Measurements from ENCODE around the gene ANAPC16. TPM values are rescaled to one million over a fixed set of nuclear protein-coding genes. Genes with fewer than 3 reads are reported as not detected.

Gene ANAPC16
- total RNA-seq, 2 experiments from 2014 or later: 94.6 to 101 TPM

GRCh38 chr10:72274730-72275350, 59.0 kb downstream of the ANAPC16 start:
- CTCF ChIA-PET: interaction anchor here (0.7 to 11.4 kb wide), 32 partner anchors 8 to 226 kb away, joined by 3 to 164 read pairs (median 6); no protein-coding TSS in a partner anchor
- peaks cover 43% of the 10 kb centered on the region for H3K4me1 Mint-ChIP-seq (ENCODE audit: low read depth)

GRCh38 chr10:72275351-72276012, 59.7 kb downstream of the ANAPC16 start:
- POLR2A ChIA-PET: interaction anchor here (1.0 to 13.5 kb wide), 22 partner anchors 9 to 228 kb away, joined by 3 to 290 read pairs (median 8); partner anchors contain the start of genes ANAPC16 and ASCC1

More at GRCh38 chr10:72274730-72275350, 59.0 kb downstream of the ANAPC16 start:
- peak; percentile 60 for TF ChIP-seq CTCF (IDR thresholded peaks at IDR 0.05)
- no peak for ATAC-seq
- Mint-ChIP-seq H3K27ac (peak overlapping the region; percentile 97), H3K36me3 (ENCODE audit: low read depth) (peaks cover 37% of the 10 kb centered on the region), H3K27me3 (no peaks in the 10 kb centered on the region), H3K9me3 (no peaks in the 10 kb centered on the region), H3K4me3 (peak overlapping the region; percentile 100)
- POLR2A ChIA-PET: interaction anchor here (0.7 to 13.5 kb wide), 24 partner anchors 8 to 227 kb away, joined by 3 to 290 read pairs (median 8); partner anchors contain the start of genes ANAPC16 and ASCC1
- peak; percentile 79 for DNase-seq
- intact Hi-C loops (cut with micrococcal nuclease): no loop called here

GRCh38 chr10:72276013-72276387, 60.2 kb downstream of the ANAPC16 start:
- no peak for TF ChIP-seq CTCF (IDR thresholded peaks at IDR 0.05)
- CTCF ChIA-PET: interaction anchor here (0.9 to 11.4 kb wide), 13 partner anchors 7 to 71 kb away, joined by 3 to 164 read pairs (median 11); no protein-coding TSS in a partner anchor
- DNase-seq: peak; percentile 74
- no peaks in the 10 kb centered on the region for H3K27me3 Mint-ChIP-seq
- peak overlapping the region; percentile 100 for H3K4me3 Mint-ChIP-seq
- peaks cover 35% of the 10 kb centered on the region for H3K4me1 Mint-ChIP-seq (ENCODE audit: low read depth)
- H3K27ac Mint-ChIP-seq: peak overlapping the region; percentile 97
- POLR2A ChIA-PET: interaction anchor here (1.0 to 13.5 kb wide), 18 partner anchors 8 to 108 kb away, joined by 3 to 290 read pairs (median 9); partner anchors contain the start of genes ANAPC16 and ASCC1
- H3K36me3 Mint-ChIP-seq (ENCODE audit: low read depth): peaks cover 37% of the 10 kb centered on the region
- intact Hi-C loops (cut with micrococcal nuclease): no loop called here
- ATAC-seq: peak; percentile 8
- no peaks in the 10 kb centered on the region for H3K9me3 Mint-ChIP-seq

More at GRCh38 chr10:72275351-72276012, 59.7 kb downstream of the ANAPC16 start:
- peak overlapping the region; percentile 97 for H3K27ac Mint-ChIP-seq
- TF ChIP-seq CTCF (IDR thresholded peaks at IDR 0.05): no peak
- peak overlapping the region; percentile 100 for H3K4me3 Mint-ChIP-seq
- peak; percentile 44 for DNase-seq
- CTCF ChIA-PET: interaction anchor here (0.7 to 11.4 kb wide), 33 partner anchors 8 to 227 kb away, joined by 3 to 164 read pairs (median 6); no protein-coding TSS in a partner anchor
- no peak for ATAC-seq
- intact Hi-C loops (cut with micrococcal nuclease): no loop called here
- peaks cover 37% of the 10 kb centered on the region for H3K36me3 Mint-ChIP-seq (ENCODE audit: low read depth)
- H3K4me1 Mint-ChIP-seq (ENCODE audit: low read depth): peaks cover 40% of the 10 kb centered on the region
- H3K9me3 Mint-ChIP-seq: no peaks in the 10 kb centered on the region
- no peaks in the 10 kb centered on the region for H3K27me3 Mint-ChIP-seq

GRCh38 chr10:72276421-72277339, 60.9 kb downstream of the ANAPC16 start:
- peak overlapping the region; percentile 97 for H3K27ac Mint-ChIP-seq
- intact Hi-C loops (cut with micrococcal nuclease): no loop called here
- CTCF ChIA-PET: interaction anchor here (0.9 to 11.4 kb wide), 8 partner anchors 11 to 62 kb away, joined by 3 to 164 read pairs (median 32); no protein-coding TSS in a partner anchor
- no peaks in the 10 kb centered on the region for H3K9me3 Mint-ChIP-seq
- peak overlapping the region; percentile 100 for H3K4me3 Mint-ChIP-seq
- ATAC-seq (peak; percentile 0), DNase-seq (peak; percentile 57)
- no peaks in the 10 kb centered on the region for H3K27me3 Mint-ChIP-seq
- no peak for TF ChIP-seq CTCF (IDR thresholded peaks at IDR 0.05)
- POLR2A ChIA-PET: interaction anchor here (1.3 to 13.5 kb wide), 14 partner anchors 7 to 76 kb away, joined by 5 to 290 read pairs (median 16); partner anchors contain the start of genes ANAPC16 and ASCC1
- H3K36me3 Mint-ChIP-seq (ENCODE audit: low read depth): peaks cover 37% of the 10 kb centered on the region
- peaks cover 32% of the 10 kb centered on the region for H3K4me1 Mint-ChIP-seq (ENCODE audit: low read depth)

Data from activated CD8-positive, alpha-beta T cell treated with anti-CD3 and anti-CD28 coated beads for 36 hours (primary cell).